Endothelial cell of umbilical vein (primary cell): ENCODE data around the gene USP25. TPM values are rescaled to one million over a fixed set of nuclear protein-coding genes. Genes with fewer than 3 reads are reported as not detected.

ENCODE experiments used
- BruUV-seq: library from RNA; stranded (reverse); fragments of 400-500 nt; replicated peaks from 2 replicates; lab custom pipeline; 2021; lab: Mats Ljungman, UMichigan
- CTCF ChIA-PET: fragments of 300-600, 350-600 bp; sonication (Branson Sonifier 250); formaldehyde crosslinking; loops from one replicate; lab custom pipeline; 2021; ENCODE audit warnings: antibody characterized with exemption, inconsistent platforms; lab: Charles Lee
- POLR2A ChIA-PET: fragments of 300-600, 350-600 bp; sonication (Branson Sonifier 250); formaldehyde crosslinking; loops from one replicate; lab custom pipeline; 2021; ENCODE audit warnings: antibody characterized with exemption, inconsistent platforms; lab: Charles Lee
- DNase-seq: peaks from one replicate; pipeline ENCODE4 v3.0.0-alpha.2; 2011; ENCODE audit warnings: low read depth, low spot score
- FAIRE-seq: peaks from 2 replicates; lab custom pipeline; 2011; peaks lifted over from hg19 to GRCh38; lab: Jason Lieb, UNC
- H2AFZ ChIP-seq: 2 replicates; pipeline ENCODE4 v1.6.0; 2012; ENCODE audit warnings: low read depth, low read length, control low read depth, inconsistent platforms
- H3K27ac ChIP-seq: 2 replicates; pipeline ENCODE4 v1.5.1; 2011; ENCODE audit warnings: low read depth, mild to moderate bottlenecking, control low read depth, low read length, moderate library complexity; ENCODE audit not compliant: insufficient read depth
- H3K27me3 ChIP-seq, 2 experiments: 2 replicates each; pipeline versions ENCODE4 v1.6.0 to v1.6.1; 2011; ENCODE audit warnings: low read length in 2 of 2, mixed read lengths in 1 of 2; ENCODE audit not compliant: control insufficient read depth in 2 of 2, insufficient read depth in 2 of 2
- H3K36me3 ChIP-seq, 2 experiments: 2 replicates in 1 of 2; 3 replicates in 1 of 2; pipeline ENCODE4 v1.5.1; 2011; ENCODE audit warnings: low read length in 2 of 2, mild to moderate bottlenecking in 1 of 2, moderate library complexity in 1 of 2; ENCODE audit not compliant: control insufficient read depth in 2 of 2, insufficient read depth in 2 of 2; ENCODE audit errors: extremely low read depth in 1 of 2
- H3K4me1 ChIP-seq: 3 replicates; pipeline ENCODE4 v1.5.1; 2011; ENCODE audit warnings: mild to moderate bottlenecking, low read length; ENCODE audit not compliant: control insufficient read depth, insufficient read depth; ENCODE audit errors: extremely low read depth
- H3K4me2 ChIP-seq: 2 replicates; pipeline ENCODE4 v1.6.1; 2011; ENCODE audit warnings: low read length, control low read depth, mixed read lengths; ENCODE audit not compliant: insufficient read depth
- H3K4me3 ChIP-seq, 3 experiments: fragments of 200-600 bp in 1 of 3; sonication (generic), shearing (Covaris generic) in 1 of 3; replicated peaks in 1 of 3; 2 replicates each; pipeline ENCODE4 v1.5.1; 2011 to 2016; ENCODE audit warnings: control low read depth in 3 of 3, low read length in 3 of 3, mild to moderate bottlenecking in 2 of 3, inconsistent platforms in 1 of 3, low read depth in 1 of 3, moderate library complexity in 1 of 3; ENCODE audit not compliant: insufficient read depth in 1 of 3
- H3K79me2 ChIP-seq: 2 replicates; pipeline ENCODE4 v1.6.0; 2012; ENCODE audit warnings: low read length, inconsistent platforms; ENCODE audit not compliant: control insufficient read depth, insufficient read depth
- H3K9ac ChIP-seq: replicated peaks from 2 replicates; pipeline ENCODE3; 2011; ENCODE audit warnings: low read length, control low read depth; ENCODE audit not compliant: insufficient read depth; ENCODE audit errors: extremely low read depth
- H3K9me1 ChIP-seq: replicated peaks from 3 replicates; pipeline ENCODE4 v1.6.0; 2011; ENCODE audit warnings: mild to moderate bottlenecking, low read length; ENCODE audit not compliant: control insufficient read depth, insufficient read depth; ENCODE audit errors: extremely low read depth
- H3K9me3 ChIP-seq: replicated peaks from 2 replicates; pipeline ENCODE4 v1.5.1; 2012; ENCODE audit warnings: low read length, inconsistent platforms; ENCODE audit not compliant: control insufficient read depth, insufficient read depth
- H4K20me1 ChIP-seq: replicated peaks from 2 replicates; pipeline ENCODE3; 2011; ENCODE audit warnings: mild to moderate bottlenecking, low read length; ENCODE audit not compliant: control insufficient read depth, insufficient read depth; ENCODE audit errors: extremely low read depth
- EZH2 ChIP-seq: IDR thresholded peaks from 2 replicates; pipeline ENCODE4 v1.6.1; 2012; ENCODE audit warnings: borderline replicate concordance, low read depth, mild to moderate bottlenecking, moderate library complexity, low read length, inconsistent platforms; ENCODE audit not compliant: severe bottlenecking
- FOS ChIP-seq: IDR thresholded peaks from 2 replicates; pipeline ENCODE4 v1.6.1; 2011; ENCODE audit warnings: mild to moderate bottlenecking, low read length, moderate library complexity, borderline replicate concordance; ENCODE audit not compliant: insufficient read depth
- GATA2 ChIP-seq: IDR thresholded peaks from 2 replicates; pipeline ENCODE4 v1.7.0; 2011; ENCODE audit warnings: low read depth, mild to moderate bottlenecking, moderate library complexity, mixed read lengths, low read length; ENCODE audit not compliant: insufficient read length, insufficient read depth
- JUN ChIP-seq: IDR thresholded peaks from 2 replicates; pipeline ENCODE4 v1.6.1; 2011; ENCODE audit warnings: borderline replicate concordance, low read depth; ENCODE audit not compliant: insufficient read length, insufficient read depth
- MAX ChIP-seq: IDR thresholded peaks from 2 replicates; pipeline ENCODE4 v1.6.1; 2011; ENCODE audit not compliant: insufficient read depth, insufficient read length
- MYC ChIP-seq: IDR thresholded peaks from one replicate; pipeline ENCODE4 v1.6.1; 2011; ENCODE audit warnings: mild to moderate bottlenecking, low read depth, low read length
- POLR2A ChIP-seq: IDR thresholded peaks from 2 replicates; pipeline ENCODE4 v1.6.1; 2012; ENCODE audit warnings: low read depth, mild to moderate bottlenecking, control low read depth, low read length
- POLR2AphosphoS5 ChIP-seq: IDR thresholded peaks from 2 replicates; pipeline ENCODE4 v1.6.1; 2012; ENCODE audit warnings: low read depth, mild to moderate bottlenecking, control low read depth, low read length, moderate library complexity; ENCODE audit not compliant: insufficient read depth
- dilution Hi-C: fragments of 300-500 bp; cut with MboI; formaldehyde crosslinking; loops from one replicate; pipeline ENCODE4 v1.15.0; 2019; ENCODE audit warnings: low sequenced_read_pairs; ENCODE audit not compliant: extremely low pct_ligation_motif_present
- intact Hi-C: fragments of 100-400 bp; cut with micrococcal nuclease; formaldehyde crosslinking; loops from one replicate; pipeline ENCODE4 v1.10.0; 2022
- polyA plus RNA-seq, 4 experiments: library from polyadenylated mRNA; depleted of rRNA in 3 of 4; stranded (reverse) in 3 of 4; unstranded in 1 of 4; fragments of >200 nt; gene quantifications; 2 replicates each; pipeline versions ENCODE4 v1.2.1 to v1.2.3, GENCODE V29; 2011 to 2012; ENCODE audit warnings: missing spikeins in 1 of 4
- total RNA-seq: library from RNA; stranded (reverse); gene quantifications from 2 replicates; pipeline ENCODE4 v1.2.3, GENCODE V29; 2021
- TF ChIP-seq, protein P1 (sequence below), 2 donors: IDR thresholded peaks; 1 replicate in 1 of 2; 2 replicates in 1 of 2; pipeline ENCODE4 v1.5.1; 2011; ENCODE audit warnings: low read length in 2 of 2, mild to moderate bottlenecking in 2 of 2, moderate library complexity in 2 of 2, control low read depth in 1 of 2, inconsistent platforms in 1 of 2, low read depth in 1 of 2; ENCODE audit not compliant: insufficient read depth in 1 of 2; ENCODE audit errors: extremely low read depth in 1 of 2

USP25 gene
- total and polyA plus RNA-seq, 2 donors (not counting 3 experiments of a cell fraction or from before 2014, with no cell fraction given) = 14.4 to 67.5 TPM

DNA sequence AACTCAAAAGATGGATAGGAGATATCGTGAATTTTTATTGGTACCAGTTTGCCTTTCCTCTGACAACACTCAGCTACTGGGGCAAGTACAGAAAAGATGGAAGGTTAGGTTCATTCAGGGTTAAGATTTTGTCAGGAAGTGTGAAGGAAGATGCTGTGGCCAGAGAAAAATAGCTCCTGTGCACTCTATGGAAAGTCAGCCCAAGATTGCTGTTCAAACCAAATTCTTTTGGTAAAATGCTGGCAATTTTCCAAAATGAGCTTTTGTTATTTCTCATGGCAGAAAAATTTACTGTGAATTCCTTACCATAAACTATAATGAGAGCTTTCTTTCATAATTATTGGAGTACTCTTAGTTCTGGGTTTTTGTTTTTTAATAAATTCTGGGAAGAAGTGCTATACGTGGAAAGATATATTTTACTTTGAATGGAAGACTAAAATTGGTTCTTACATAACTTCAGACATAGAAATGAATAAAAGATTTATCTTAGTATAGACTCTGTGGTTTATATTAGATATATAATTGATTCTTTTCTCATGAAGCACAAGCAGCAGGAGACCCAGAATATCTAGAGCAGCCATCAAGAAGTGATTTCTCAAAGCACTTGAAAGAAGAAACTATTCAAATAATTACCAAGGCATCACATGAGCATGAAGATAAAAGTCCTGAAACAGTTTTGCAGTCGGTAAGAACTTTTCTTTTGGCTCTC, 112.2 kb downstream of the USP25 start:
- dilution Hi-C loops = no loop called here
- no peaks in the 10 kb centered on the region for H3K9me1 ChIP-seq
- H3K9me3 ChIP-seq = no peaks in the 10 kb centered on the region
- H3K4me2 ChIP-seq = peak overlapping the region; percentile 39
- TF ChIP-seq, protein P1, sequence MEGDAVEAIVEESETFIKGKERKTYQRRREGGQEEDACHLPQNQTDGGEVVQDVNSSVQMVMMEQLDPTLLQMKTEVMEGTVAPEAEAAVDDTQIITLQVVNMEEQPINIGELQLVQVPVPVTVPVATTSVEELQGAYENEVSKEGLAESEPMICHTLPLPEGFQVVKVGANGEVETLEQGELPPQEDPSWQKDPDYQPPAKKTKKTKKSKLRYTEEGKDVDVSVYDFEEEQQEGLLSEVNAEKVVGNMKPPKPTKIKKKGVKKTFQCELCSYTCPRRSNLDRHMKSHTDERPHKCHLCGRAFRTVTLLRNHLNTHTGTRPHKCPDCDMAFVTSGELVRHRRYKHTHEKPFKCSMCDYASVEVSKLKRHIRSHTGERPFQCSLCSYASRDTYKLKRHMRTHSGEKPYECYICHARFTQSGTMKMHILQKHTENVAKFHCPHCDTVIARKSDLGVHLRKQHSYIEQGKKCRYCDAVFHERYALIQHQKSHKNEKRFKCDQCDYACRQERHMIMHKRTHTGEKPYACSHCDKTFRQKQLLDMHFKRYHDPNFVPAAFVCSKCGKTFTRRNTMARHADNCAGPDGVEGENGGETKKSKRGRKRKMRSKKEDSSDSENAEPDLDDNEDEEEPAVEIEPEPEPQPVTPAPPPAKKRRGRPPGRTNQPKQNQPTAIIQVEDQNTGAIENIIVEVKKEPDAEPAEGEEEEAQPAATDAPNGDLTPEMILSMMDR (IDR thresholded peaks at IDR 0.05; ENCODE audit: extremely low read depth in 1 of 2, insufficient read depth in 1 of 2, low read depth in 1 of 2, low read length in 2 of 2) = no peak
- TF ChIP-seq GATA2 = no peak
- TF ChIP-seq MYC = no peak
- TF ChIP-seq EZH2 = no peak
- no peak for TF ChIP-seq FOS
- no peak for TF ChIP-seq POLR2AphosphoS5
- no peak for TF ChIP-seq MAX
- TF ChIP-seq JUN = no peak
- no peak for TF ChIP-seq POLR2A
- no TSS peak for BruUV-seq
- H3K4me1 ChIP-seq = peaks cover 25% of the 10 kb centered on the region
- H3K4me3 ChIP-seq = no peak overlapping the region
- H2AFZ ChIP-seq = no peak overlapping the region
- FAIRE-seq (peak; percentile 77), DNase-seq (peak; percentile 64)
- H3K36me3 ChIP-seq = peaks cover 0 to 9% of the 10 kb centered on the region in 2 experiments
- CTCF ChIA-PET = interaction anchor here (0.6 to 1.5 kb wide), 5 partner anchors 9 to 1459 kb away, joined by 3 to 10 read pairs (median 3); partner anchors contain the start of gene HSPA13
- H4K20me1 ChIP-seq = no peaks in the 10 kb centered on the region
- no peak overlapping the region for H3K9ac ChIP-seq
- no peaks in the 10 kb centered on the region for H3K27me3 ChIP-seq
- POLR2A ChIA-PET = interaction anchor here (1.2 kb wide), 1 partner anchor 10 kb away, joined by 3 read pairs; no protein-coding TSS in a partner anchor
- peak overlapping the region; percentile 33 for H3K27ac ChIP-seq
- peaks cover 2% of the 10 kb centered on the region for H3K79me2 ChIP-seq
- intact Hi-C loops = loop anchor here (10.0 kb wide), 1 partner anchor 777 kb away; the partner anchor contains the start of gene NRIP1
